Nephron (organoid): ENCODE measurements around the gene BET1.
"Not testable (repeated sequence)": the region's sequence is repeated elsewhere in the genome, so short reads cannot be mapped to it uniquely, and the experiment has no call there.

Source experiments
- H3K27ac Mint-ChIP-seq, 3 experiments: 2 replicates each; pipeline ENCODE4 v1.8.0; 2020; ENCODE audit warnings: mixed read lengths in 3 of 3, mild to moderate bottlenecking in 2 of 3, moderate library complexity in 1 of 3
- H3K27me3 Mint-ChIP-seq: 2 replicates; pipeline ENCODE4 v1.8.0; 2021; ENCODE audit warnings: low read depth, mild to moderate bottlenecking, moderate library complexity, mixed read lengths
- H3K36me3 Mint-ChIP-seq: 2 replicates; pipeline ENCODE4 v1.8.0; 2020; ENCODE audit warnings: low read depth, mixed read lengths
- H3K4me1 Mint-ChIP-seq: 2 replicates; pipeline ENCODE4 v1.8.0; 2020; ENCODE audit warnings: mixed read lengths
- H3K4me3 Mint-ChIP-seq, 3 experiments: 2 replicates each; pipeline ENCODE4 v1.8.0; 2020; ENCODE audit warnings: mild to moderate bottlenecking in 3 of 3, mixed read lengths in 3 of 3, moderate library complexity in 2 of 3
- H3K9me3 Mint-ChIP-seq: 2 replicates; pipeline ENCODE4 v1.8.0; 2020; ENCODE audit warnings: mixed read lengths
- TF ChIP-seq, protein P1 (sequence below), 3 experiments: fragments of 200-600 bp; sonication (generic); IDR thresholded peaks; one replicate each; pipeline ENCODE4 v1.5.0; 2021; ENCODE audit warnings: antibody characterized with exemption in 3 of 3; ENCODE audit not compliant: unreplicated experiment in 3 of 3

Gene BET1

DNA sequence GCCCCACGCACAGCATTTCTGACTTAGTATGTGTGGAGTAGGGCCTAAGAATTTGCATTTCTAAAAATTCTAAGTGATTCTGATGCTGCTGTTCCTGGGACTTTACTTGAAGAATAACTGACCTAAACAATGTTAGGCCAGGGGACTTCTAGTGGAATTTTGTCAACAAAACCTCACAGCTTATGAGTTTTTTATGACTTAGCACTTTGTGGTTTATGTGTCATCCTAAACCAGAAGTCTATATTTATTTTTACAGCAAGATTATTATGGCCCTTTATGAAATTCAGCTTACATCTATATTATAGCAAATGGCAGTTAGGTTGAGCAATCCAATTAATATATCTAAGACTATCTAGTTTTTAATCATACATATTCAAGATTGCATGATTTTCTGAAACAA lies 24.6 kb upstream of the BET1 start:
- no peak overlapping the region for H3K27ac Mint-ChIP-seq
- H3K9me3 Mint-ChIP-seq: no peaks in the 10 kb centered on the region
- TF ChIP-seq, protein P1, sequence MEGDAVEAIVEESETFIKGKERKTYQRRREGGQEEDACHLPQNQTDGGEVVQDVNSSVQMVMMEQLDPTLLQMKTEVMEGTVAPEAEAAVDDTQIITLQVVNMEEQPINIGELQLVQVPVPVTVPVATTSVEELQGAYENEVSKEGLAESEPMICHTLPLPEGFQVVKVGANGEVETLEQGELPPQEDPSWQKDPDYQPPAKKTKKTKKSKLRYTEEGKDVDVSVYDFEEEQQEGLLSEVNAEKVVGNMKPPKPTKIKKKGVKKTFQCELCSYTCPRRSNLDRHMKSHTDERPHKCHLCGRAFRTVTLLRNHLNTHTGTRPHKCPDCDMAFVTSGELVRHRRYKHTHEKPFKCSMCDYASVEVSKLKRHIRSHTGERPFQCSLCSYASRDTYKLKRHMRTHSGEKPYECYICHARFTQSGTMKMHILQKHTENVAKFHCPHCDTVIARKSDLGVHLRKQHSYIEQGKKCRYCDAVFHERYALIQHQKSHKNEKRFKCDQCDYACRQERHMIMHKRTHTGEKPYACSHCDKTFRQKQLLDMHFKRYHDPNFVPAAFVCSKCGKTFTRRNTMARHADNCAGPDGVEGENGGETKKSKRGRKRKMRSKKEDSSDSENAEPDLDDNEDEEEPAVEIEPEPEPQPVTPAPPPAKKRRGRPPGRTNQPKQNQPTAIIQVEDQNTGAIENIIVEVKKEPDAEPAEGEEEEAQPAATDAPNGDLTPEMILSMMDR (IDR thresholded peaks at IDR 0.05; ENCODE audit: unreplicated experiment in 3 of 3): no peak
- H3K4me1 Mint-ChIP-seq: no peaks in the 10 kb centered on the region
- no peak overlapping the region for H3K4me3 Mint-ChIP-seq
- H3K36me3 Mint-ChIP-seq: no peaks in the 10 kb centered on the region
- H3K27me3 Mint-ChIP-seq: no peaks in the 10 kb centered on the region

DNA sequence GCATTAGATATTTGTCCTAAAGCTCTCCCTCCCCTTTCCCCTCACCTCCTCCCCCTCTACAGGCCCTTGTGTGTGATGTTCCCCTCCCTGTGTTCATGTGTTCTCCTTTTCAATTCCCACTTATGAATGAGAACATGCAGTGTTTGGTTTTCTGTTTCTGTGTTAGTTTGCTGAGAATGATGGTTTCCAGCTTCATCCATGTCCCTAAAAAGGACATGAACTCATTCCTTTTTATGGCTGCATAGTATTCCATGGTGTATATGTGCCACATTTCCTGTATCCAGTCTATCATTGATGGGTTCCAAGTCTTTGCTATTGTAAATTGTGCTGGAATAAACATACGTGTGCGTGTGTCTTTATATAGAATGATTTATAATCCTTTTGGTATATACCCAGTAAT lies 22.5 kb upstream of the BET1 start:
- H3K27me3 Mint-ChIP-seq, H3K4me1 Mint-ChIP-seq, H3K9me3 Mint-ChIP-seq, H3K4me3 Mint-ChIP-seq, H3K36me3 Mint-ChIP-seq, H3K27ac Mint-ChIP-seq: not testable (repeated sequence)

DNA sequence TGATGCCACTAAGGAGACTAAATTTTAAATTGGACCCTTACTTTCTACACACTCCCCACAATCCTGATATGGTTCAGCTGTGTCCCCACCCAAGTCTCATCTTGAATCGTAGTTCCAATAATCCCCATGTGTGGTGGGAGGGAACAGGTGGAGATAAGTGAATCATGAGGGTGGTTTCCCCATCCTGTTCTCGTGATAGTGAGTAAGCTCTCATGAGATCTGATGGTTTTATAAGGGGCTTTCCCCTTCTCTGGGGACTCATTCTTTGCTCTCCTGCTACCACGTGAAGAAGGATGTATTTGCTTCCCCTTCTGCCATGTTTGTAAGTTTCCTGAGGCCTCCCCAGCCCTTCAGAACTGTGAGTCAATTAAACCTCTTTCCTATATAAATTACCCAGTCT lies 18.4 kb upstream of the BET1 start:
- Mint-ChIP-seq H3K4me1 (no peaks in the 10 kb centered on the region), H3K27ac (no peak overlapping the region), H3K4me3 (no peak overlapping the region), H3K27me3 (no peaks in the 10 kb centered on the region), H3K36me3 (no peaks in the 10 kb centered on the region), H3K9me3 (no peaks in the 10 kb centered on the region)
- TF ChIP-seq, protein P1 (IDR thresholded peaks at IDR 0.05; ENCODE audit: unreplicated experiment in 3 of 3): no peak

- Mint-ChIP-seq H3K4me1 (no peaks in the 10 kb centered on the region), H3K4me3 (no peak overlapping the region), H3K9me3 (no peaks in the 10 kb centered on the region), H3K27ac (no peak overlapping the region), H3K36me3 (no peaks in the 10 kb centered on the region), H3K27me3 (no peaks in the 10 kb centered on the region)
- TF ChIP-seq, protein P1 (IDR thresholded peaks at IDR 0.05; ENCODE audit: unreplicated experiment in 3 of 3): no peak
These were observed 12.6 kb upstream of the BET1 start for GRCh38 chr7:94016786-94017185.

GRCh38 chr7:94015538-94015937 lies 11.4 kb upstream of the BET1 start:
- Mint-ChIP-seq H3K4me1 (no peaks in the 10 kb centered on the region), H3K27me3 (no peaks in the 10 kb centered on the region), H3K4me3 (no peak overlapping the region), H3K9me3 (no peaks in the 10 kb centered on the region), H3K36me3 (no peaks in the 10 kb centered on the region), H3K27ac (no peak overlapping the region)
- TF ChIP-seq, protein P1 (IDR thresholded peaks at IDR 0.05; ENCODE audit: unreplicated experiment in 3 of 3): no peak

GRCh38 chr7:94012746-94013145 lies 8.6 kb upstream of the BET1 start:
- no peak overlapping the region for H3K4me3 Mint-ChIP-seq
- TF ChIP-seq, protein P1 (IDR thresholded peaks at IDR 0.05; ENCODE audit: unreplicated experiment in 3 of 3): no peak
- H3K4me1 Mint-ChIP-seq: no peaks in the 10 kb centered on the region
- no peaks in the 10 kb centered on the region for H3K9me3 Mint-ChIP-seq
- H3K27ac Mint-ChIP-seq: no peak overlapping the region
- no peaks in the 10 kb centered on the region for H3K36me3 Mint-ChIP-seq
- H3K27me3 Mint-ChIP-seq: no peaks in the 10 kb centered on the region
